Tibial nerve (tissue), 3 donors: ENCODE data around the gene ZSWIM6.

Experiments
- CTCF ChIP-seq, 5 experiments: fragments of 200-600 bp in 3 of 5; fragments of 450-650 bp in 2 of 5; sonication (generic) in 3 of 5; IDR thresholded peaks; one replicate each; pipeline ENCODE4 v1.5.1; 2016 to 2019; ENCODE audit warnings: antibody characterized with exemption in 5 of 5, mild to moderate bottlenecking in 3 of 5, moderate library complexity in 2 of 5
- POLR2A ChIP-seq, 2 donors: fragments of 450-650 bp; IDR thresholded peaks; one replicate each; pipeline ENCODE4 v1.6.1; 2017; ENCODE audit warnings: antibody characterized with exemption in 2 of 2, mild to moderate bottlenecking in 2 of 2, moderate library complexity in 2 of 2

GRCh38 chr5:61441742-61442141 lies 109.7 kb downstream of the ZSWIM6 start:
- TF ChIP-seq CTCF (IDR thresholded peaks at IDR 0.05) (no peak), POLR2A (IDR thresholded peaks at IDR 0.05) (no peak)
